C4-2B (cell line): ENCODE results near the gene ITGBL1.

ENCODE experiments used
- ZFX ChIP-seq: fragments of 450-650 bp; IDR thresholded peaks from 2 replicates; pipeline ENCODE4 v1.6.1; 2017
- TF ChIP-seq, protein P1 (sequence below): fragments of 450-650 bp; conservative IDR thresholded peaks from 2 replicates; pipeline ENCODE4 v1.5.1; 2017; ENCODE audit warnings: mild to moderate bottlenecking

DNA sequence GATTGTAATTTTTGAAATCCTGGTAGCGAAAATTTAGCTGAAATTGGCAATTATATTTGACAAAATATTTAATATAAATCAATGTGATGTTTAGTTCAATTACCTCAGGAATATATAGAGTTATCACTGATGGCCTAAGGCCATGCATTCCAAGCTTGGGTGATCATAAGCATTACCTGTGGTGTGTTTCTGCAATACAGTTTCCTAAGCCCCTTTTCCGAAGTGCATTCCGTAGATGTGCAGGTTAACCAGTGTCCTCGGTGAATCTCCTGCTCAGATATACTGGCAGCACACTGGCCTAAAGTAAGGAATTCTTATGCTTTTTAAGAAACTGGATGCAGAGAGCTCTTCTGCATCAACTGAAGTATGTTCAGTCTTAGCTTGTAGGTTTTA is 35.0 kb downstream of the ITGBL1 start:
- TF ChIP-seq, protein P1, sequence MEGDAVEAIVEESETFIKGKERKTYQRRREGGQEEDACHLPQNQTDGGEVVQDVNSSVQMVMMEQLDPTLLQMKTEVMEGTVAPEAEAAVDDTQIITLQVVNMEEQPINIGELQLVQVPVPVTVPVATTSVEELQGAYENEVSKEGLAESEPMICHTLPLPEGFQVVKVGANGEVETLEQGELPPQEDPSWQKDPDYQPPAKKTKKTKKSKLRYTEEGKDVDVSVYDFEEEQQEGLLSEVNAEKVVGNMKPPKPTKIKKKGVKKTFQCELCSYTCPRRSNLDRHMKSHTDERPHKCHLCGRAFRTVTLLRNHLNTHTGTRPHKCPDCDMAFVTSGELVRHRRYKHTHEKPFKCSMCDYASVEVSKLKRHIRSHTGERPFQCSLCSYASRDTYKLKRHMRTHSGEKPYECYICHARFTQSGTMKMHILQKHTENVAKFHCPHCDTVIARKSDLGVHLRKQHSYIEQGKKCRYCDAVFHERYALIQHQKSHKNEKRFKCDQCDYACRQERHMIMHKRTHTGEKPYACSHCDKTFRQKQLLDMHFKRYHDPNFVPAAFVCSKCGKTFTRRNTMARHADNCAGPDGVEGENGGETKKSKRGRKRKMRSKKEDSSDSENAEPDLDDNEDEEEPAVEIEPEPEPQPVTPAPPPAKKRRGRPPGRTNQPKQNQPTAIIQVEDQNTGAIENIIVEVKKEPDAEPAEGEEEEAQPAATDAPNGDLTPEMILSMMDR, result no peak
- no peak for TF ChIP-seq ZFX
